Measurements from ENCODE around the gene SRD5A1.

The SRD5A1 gene, protein sequence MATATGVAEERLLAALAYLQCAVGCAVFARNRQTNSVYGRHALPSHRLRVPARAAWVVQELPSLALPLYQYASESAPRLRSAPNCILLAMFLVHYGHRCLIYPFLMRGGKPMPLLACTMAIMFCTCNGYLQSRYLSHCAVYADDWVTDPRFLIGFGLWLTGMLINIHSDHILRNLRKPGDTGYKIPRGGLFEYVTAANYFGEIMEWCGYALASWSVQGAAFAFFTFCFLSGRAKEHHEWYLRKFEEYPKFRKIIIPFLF

DNA sequence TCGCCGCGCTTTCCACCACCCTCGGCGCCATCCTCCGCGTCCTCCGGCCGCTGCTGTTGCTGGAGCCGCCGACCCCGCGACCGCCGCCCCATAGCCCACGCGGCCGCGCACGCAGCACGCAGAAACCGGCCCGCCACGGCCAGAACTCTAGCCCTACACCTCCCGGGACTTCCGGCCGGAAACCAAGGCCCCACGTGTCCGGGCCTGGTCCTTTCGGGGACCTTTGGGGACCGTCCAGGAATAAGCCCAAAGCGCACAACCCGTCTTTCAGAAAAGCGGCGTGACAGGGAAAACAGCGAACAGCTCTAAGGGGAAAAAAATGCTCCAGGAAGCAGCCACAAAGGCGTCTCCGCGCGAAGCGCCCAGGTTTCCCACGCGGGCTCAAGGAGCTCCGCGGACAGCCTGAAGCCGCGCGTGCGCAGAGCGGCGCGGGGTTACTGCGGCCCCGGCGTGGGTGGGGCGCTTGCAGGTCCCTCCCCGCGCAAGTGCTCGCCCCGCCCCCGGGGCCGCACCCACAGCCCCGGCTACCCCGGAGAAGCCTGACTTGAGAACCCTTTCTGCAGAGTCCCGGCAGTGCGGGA lies at the start of gene SRD5A1, which contains the start of gene NSUN2:
TSS of gene SRD5A1 (plus strand) at position 553 of the 581 bp plus-strand sequence. CDS start 137 bp downstream, outside the sequence.
TSS of gene NSUN2 (minus strand) at position 157 of the 581 bp plus-strand sequence. CDS start at position 92, 65 bp downstream.
- DNase-seq, result peak; percentile 88

DNA sequence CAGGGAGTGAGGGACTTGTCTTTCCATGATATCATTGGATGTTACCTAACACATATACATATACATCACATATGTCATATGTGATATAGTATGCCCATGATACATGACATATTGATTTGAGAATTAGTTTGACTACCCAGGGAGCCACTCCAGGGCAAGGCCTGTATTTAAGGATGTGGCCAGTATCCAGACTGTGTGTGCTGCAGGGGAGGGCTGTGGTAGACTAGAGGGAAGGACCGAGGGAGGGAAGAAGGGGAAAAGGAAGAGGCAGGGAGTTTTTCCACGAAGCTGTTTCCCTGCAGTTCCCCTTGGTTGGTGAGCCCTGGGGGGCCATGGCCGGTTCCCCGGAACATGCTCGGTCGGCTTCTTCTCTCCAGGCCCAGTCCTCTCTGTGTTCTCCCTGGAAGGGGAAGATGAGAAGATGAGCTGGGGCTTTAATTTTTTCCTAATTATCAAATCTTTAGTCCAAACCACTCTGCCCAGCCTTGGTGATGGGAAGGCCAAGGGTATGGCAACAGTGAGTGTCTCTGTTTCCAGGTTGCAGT lies 49.1 kb upstream of the SRD5A1 start:
- DNase-seq, result no peak

DNA sequence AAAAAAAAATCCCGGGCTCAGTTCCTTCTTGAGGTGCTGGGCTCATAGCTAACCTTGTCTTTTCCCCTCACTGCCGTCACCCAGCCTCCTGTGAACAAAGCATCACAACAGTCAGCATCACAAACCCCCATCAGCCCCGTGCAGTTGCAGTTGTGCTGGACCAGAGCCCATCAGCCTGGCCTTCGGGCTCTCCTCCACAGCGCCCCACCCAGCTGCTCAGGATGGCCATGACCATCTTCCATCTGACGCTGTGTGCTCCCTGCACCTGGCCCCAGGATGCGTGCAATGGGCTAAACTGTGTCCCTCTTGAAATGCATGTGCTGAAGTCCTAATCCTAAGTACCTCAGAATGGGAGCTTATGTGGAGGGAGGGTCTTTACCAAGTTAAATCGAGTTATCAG lies 48.5 kb upstream of the SRD5A1 start:
- DNase-seq, result no peak

DNA sequence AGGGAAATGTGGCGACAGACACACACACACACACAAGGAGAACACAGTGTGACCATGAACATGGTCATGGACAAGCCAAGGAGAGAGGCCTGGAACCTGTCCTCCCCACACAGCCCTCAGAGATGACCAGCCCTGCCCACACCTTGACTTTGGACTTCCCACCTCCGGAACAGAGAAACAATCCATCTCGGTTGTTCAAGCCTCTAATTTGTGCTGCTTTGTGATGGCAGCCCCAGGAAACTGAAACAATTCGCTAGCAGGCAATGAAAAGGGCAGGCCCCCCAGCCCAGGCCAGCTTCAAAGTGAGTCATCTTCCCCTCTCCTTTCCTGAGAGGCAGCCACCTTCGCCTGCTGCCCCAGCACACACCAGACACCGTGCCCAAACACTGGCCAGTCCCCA lies 48.1 kb upstream of the SRD5A1 start:
- DNase-seq, result no peak

DNA sequence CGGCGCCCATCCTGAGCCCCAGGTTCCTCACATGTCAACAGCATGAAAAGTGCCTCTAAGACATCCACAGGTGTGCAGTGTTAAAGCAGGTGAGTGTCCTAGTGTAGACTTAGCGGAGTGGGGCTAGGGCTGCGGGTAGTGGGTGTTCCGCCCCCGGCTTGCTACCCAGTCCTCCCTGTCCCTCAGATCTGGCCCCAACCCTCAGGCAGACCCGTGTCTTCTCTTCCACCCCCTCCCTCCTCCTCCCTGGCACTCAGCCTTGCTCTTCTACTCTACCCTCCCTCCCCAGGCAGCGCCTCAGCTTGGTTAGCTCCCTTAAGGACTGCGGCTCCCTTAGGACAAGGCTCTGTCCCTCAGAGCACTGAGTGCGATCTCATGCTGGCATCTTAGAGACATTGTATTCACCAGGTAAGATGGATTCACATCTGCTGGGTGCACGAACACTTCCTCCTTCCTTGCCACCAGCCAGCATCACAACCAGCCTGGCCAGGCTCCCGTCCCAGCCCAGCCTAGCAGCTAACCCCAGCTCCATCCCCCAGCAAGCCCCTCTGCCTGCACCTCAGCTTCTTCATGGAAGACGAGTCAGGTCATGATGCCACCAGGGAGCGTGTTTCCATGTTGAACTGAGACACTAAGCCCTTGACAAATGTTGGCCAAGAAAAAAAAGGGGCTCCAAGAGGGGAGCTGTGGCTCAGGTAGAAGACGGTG lies 47.1 kb upstream of the SRD5A1 start:
- DNase-seq, result no peak

DNA sequence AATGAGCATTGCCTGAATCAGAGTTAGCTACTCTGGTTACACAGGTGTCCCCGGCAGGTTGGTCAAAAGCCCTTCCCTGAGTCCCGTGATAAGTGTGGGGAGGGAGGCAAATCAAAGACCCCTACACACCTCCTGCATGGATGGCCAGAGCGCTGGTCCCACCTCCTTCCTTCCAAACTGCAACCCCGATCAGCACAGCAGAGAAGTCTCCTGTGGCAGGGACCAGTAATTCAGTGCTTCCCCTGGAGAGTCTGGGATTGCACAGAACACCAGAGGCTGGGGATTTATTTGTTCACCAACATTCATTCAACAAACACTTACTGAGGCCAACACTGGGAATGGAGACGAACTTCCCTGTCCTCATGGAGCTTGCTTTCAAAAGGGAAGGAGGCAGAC lies 46.6 kb upstream of the SRD5A1 start:
- DNase-seq, result no peak

DNA sequence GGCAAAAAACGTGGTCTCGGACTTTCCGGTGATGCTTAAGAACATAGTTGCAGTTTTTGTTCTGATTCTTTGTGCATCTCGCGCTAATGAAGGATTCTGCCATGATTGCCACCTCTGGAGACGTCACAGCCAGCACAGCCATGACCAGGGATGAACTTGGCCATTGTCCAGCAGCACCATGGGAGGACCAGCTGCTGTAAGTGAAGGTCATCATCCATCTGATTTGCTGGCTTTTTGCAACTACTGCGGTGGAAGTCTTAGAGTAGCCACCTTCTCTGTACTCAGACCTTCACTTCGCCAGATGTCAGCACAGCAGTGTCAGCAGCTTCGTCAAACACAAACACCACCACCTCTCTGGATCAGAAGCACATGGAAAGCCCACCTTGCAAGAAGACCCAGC lies 46.1 kb upstream of the SRD5A1 start:
- DNase-seq, result no peak

DNA sequence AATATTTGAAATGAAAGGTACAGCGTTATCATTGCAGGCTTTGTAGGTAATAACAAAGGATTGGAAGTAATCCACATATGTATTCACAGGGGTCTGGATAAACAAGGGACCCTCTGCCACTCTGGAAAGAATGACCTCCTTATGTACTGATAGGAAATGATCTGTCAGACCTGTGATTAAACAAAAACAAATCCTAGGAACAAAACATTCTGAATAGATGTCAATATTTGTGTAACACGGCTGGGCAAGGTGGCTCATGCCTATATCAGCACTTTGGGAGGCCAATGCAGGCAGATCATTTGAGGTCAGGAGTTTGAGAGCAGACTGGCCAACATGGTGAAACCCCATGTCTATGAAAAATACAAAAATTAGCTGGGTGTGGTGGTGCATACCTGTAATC lies 42.7 kb upstream of the SRD5A1 start:
- DNase-seq, result no peak

DNA sequence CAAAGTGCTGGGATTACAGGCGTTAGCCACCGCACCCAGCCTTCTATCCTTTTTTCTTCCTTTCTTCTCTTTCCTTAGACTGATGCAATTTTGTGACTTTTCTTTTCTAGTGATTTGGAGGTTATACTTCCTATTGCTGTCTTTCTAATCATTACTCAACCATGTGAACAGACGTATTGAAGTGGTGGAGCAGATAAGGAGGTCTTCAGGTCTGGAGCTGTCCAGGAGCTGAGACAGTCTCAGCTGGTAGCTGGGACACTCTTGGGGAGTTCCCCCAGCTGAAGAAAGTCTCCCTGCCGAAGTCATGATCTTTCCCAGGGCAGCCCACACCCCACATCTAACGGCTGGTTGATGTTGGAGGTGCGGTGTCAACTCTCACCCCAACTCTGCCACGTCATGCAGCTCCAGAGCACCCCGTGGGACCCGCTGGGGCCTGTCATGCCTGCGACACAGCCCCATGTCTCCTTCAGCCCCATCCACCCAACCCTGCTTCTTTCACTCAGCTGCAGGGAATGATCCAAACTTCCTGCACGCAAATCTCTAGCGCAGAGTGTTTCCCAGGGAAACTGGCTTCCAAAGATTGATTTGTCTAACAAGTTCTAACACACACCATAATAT lies 41.5 kb upstream of the SRD5A1 start:
- no peak for DNase-seq

DNA sequence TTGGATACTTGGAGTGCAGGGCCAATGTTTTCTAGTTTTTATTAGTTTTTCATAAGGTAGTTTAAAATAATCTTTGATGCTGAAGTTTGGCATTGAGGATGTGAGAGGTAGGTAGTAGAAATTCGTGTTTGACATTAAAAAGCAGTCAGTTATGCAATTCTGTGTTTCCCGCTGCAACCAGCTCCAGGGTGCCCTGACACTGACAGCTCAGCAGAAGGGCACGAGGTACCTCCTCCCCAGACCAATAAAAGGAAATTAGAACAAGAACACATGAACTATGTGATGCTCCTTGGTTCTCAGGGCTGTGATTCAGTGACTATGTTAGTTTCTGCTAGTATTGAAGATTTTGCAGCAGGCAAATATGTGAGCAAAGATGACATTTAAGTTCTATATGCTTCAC lies 40.6 kb upstream of the SRD5A1 start:
- DNase-seq, result no peak

DNA sequence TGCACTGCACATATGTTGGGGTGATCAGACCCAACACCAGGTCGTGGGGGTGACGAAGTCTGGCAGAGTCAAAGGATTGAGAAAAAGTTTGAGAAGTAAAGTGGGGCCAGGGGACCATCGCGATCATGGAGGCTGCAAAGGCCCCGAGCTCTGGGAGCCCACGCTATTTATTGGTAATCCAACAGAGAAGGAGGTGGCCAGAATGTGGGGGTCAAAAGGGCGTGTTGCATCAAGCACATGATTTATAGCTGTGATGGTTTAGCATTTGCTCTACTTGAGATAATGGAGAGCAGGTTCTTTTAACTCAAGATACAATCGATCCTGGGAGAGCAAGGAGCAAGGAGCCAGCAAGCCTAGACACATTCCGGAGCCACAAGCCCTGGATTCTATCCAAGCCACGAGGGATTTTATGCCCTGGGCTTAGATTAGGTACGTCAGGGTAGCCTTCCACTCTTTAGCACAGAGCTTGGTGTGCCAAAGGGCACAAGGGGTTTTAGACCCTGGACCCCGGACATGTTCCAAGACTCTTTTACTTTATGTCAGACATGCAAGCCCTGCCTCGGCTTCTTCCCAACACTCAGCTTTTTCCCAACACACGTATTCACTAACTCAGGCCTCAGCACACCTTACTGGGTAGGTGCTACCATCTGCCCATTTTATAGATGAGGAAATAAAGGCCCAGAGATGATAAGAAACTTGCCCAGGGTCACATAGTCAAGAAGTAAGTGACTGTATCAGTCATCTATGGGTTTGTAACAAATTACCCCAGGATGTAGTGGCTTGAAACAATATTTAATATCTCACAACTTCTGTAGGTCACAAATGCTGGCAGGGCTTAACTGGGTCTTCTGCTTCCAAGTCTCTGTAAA lies 39.9 kb upstream of the SRD5A1 start:
- DNase-seq, result no peak

DNA sequence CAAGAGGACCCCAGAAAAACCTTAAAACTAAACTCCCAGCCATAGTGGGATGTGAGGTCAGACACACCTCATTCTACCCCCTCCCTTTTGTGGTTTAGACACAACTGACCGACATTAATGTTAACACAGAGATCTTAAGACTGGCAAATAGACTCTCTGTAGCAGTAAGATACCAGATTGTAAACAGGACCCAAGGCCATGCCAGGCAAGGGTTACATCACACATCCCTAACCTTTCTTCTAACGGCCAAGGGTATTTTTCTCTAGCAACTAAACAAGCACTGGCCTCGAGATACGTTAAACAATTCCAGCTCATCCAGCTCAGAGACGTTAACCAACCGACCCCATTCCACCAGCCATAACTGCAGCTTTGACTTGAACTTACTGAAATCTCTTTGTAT lies 39.2 kb upstream of the SRD5A1 start:
- no peak for DNase-seq

DNA sequence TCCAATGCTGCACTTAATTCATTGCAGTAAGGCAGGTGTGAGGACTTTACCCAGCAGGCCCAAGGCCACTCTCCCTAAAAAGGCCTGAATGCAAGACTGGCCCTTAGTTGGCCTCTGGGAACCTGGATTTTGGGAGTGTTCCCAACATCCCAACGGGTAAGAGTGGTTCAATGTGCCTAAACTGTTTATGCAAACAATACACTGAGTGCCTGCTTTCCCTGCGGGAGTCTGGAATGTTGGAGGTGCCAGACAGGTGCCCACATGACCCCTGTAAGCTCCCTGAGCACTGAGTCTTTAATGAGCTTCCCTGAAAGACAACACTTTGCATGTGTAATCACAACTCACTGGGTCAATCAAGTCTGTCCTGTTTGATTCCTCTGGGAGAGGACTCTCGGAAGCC lies 37.8 kb upstream of the SRD5A1 start:
- no peak for DNase-seq

DNA sequence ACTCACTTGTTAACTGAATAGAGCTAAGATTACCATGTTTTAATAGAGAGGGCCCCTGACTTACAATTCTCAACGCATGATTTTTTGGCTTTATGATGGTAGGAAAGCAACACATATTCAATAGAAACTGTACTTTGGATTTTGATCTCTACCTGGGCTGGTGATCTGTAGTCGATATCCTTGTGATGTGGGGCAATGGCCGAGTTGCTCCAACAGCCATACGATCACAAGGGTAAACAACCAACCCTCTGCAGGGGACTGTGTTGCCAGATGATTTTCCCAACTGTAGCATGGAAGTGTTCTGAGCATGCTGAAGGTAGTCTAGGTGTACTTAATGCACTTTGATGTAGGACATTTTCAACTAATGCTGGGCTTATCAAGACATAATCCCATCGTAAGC lies 36.9 kb upstream of the SRD5A1 start:
- DNase-seq, result no peak

DNA sequence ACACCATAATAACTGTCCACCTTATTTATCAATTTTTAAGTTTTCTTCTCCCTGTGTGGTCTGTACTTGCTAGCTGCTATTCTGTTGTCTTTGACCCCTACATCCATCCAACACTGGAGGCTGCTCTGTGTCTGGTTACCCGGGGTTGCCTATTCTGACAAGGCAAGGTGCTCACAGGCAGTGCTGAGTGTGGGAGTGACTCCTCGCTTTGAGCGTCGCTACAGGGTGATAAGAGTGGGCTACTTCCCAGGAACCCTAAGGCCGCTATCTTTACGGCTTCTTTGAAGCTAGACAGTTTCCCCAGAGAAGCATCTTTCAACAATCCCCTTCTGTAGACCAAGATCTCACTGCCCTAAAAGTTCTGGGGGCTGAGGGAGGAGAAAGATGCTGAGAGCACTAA lies 35.7 kb upstream of the SRD5A1 start:
- no peak for DNase-seq

DNA sequence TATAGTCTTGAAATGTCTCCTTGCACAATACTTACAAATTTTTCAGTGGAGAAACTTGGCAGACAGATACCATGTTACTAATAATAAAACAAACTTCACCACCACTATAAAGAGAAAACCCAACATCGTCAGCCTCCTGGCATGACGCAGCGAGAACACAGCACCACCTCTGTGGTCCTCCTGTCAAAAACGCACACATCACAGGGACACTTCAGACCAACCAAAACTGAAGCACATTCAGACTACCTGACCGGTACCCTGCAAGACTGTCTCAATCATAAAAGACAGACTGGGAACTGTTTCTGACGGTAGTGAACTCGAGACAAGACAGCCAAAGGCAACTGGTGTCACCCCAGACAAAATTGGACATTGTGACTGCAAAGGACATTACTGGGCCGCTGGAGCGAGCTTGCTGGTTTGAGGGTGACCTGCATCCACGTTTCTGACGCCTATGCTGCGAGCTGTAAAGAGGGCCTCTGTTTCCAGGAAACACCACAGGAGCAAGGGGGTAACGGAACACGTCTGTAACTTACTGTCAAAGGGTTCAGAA lies 34.8 kb upstream of the SRD5A1 start:
- DNase-seq, result no peak

DNA sequence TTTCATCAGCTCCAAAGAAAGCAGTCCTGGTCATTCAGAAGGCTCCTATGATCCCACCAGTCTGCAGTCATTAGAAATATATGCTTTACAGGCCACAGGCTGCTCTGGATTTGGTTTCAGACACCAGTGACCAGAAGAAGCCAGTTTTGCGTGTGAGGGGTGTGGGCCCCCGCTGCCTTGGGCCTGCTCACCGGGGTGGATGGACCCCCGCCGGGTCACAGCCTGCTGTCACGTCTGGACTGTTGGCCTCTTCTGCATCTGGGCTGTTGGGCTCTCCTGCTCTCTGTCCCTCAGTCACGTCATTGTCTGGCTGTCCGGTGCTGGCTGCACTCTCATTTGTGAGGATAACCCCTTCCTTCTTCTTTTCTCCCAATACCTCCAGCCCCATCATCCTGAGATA lies 33.5 kb upstream of the SRD5A1 start:
- DNase-seq, result no peak

DNA sequence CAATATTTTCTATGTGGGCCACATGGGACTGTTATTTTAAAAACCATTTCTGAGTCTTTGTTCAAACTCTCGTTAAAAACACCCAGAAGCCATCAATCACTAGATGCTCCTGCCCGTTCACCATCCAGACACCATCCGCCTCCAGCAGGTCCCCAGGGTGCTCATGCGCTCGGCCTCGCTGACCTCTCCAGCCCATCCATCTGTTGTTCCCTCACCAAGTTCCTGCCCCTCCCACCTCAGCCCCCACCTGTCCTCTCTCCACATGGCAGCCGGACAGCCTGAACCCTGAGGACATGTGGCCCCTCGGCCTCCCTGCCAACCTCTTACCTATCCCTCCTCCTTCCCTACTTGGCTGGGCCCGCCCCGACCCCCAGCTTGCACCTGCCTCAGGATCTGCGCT lies 32.0 kb upstream of the SRD5A1 start:
- DNase-seq, result no peak

DNA sequence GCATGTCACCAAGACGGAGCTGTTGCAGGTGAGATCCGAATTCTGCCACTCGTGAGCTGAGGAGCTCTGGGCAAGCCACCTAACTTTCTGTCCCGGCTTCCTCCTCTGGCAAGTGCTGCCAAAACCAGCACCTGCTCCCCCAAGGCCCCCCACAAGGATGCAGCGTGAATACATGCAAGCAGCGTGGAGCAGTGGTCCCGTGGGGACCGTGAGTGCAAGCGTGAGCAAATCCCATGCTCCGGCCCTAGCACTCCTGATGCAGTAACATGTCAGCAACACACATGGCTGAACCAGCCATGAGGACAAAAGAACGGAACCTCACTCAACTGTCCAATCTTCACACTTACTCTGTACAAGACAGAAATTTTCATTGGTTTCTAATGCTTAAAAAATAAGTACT lies 31.4 kb upstream of the SRD5A1 start:
- DNase-seq, result no peak

DNA sequence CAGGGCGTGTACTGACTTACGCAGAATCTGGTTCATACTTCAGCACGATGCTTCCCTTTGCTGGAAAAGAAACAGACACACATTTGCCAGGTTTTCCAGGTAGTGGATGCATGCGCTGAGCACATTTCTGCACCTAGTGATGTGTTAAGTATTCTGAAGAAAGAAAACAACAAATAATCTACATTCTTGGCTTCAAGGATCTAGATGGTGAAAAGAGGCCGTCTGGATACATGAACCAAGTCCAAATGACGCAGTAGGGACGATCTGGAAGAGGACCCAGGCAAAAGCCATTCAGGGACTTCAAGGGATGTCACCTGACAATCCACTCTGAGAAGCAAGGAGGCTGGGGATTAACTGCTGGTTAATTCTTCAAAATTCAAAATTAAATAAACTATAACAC lies 30.8 kb upstream of the SRD5A1 start:
- DNase-seq, result no peak

DNA sequence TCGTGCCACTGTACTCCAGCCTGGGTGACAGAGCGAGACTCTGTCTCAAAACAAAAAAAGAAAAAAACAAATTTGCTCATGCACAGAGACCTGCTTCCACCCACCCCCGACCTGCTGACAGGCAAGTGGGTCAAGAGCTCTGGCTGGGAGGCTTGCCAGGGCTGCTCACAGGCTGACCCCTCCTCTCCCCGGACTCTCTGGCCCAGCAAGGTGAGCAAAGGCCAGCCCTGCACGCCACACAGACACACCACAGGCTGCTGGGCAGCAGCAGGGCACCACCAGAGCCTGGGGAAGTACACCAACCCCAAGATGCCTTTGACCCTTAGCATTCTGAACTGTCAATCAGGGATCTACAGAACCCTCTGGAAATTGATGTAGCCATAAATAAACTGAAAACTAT lies 29.6 kb upstream of the SRD5A1 start:
- DNase-seq, result no peak

DNA sequence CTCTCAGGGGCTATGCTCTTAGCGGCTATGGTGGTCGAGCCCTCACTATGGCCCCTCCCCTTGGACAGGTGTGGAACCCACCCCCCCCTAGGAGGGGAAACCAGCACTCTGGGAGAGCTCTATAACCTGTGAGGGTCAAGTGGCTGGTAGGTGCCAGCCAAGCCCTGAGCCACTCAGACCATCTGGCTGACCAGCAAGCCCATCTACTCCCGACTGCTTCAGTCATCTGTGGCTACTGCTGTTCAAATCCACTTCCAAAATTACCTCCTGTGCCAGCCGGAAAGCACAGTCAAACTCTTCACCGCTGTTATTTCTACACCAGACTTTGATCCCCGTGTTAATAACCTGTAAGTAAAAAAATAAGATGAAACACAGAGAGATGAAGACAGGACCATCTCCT lies 28.9 kb upstream of the SRD5A1 start:
- DNase-seq, result no peak

Measured in CD4-positive, alpha-beta T cell treated with Interferon gamma for 1 hour (primary cell).